Thoracic aorta (tissue), 2 donors: ENCODE measurements around the gene STPG4. TPM values are rescaled to one million over a fixed set of nuclear protein-coding genes. Genes with fewer than 3 reads are reported as not detected.
"Not testable (repeated sequence)": the region's sequence is repeated elsewhere in the genome, so short reads cannot be mapped to it uniquely, and the experiment has no call there.

ENCODE experiments used
- ATAC-seq: fragments of 150-250 bp; one replicate; pipeline ENCODE4 v1.8.0; 2017; ENCODE audit warnings: low read depth; ENCODE audit not compliant: insufficient number of reproducible peaks, low FRiP score
- DNase-seq: peaks from one replicate; pipeline ENCODE4 v3.0.0-alpha.2; 2020; ENCODE audit warnings: low spot score
- H3K27ac ChIP-seq, 2 donors: fragments of 200-600 bp; sonication (generic); 1 replicate in 1 of 2; 2 replicates in 1 of 2; pipeline ENCODE4 v1.5.1; 2016; ENCODE audit warnings: mild to moderate bottlenecking in 2 of 2, moderate library complexity in 2 of 2
- H3K27me3 ChIP-seq: fragments of 200-600 bp; sonication (generic); replicated peaks from 2 replicates; pipeline ENCODE4 v1.6.0; 2016; ENCODE audit warnings: mild to moderate bottlenecking; ENCODE audit not compliant: insufficient read depth
- H3K36me3 ChIP-seq: fragments of 200-600 bp; sonication (generic); one replicate; pipeline ENCODE4 v1.5.1; 2016
- H3K4me1 ChIP-seq, 2 donors: fragments of 200-600 bp; sonication (generic); 1 replicate in 1 of 2; 2 replicates in 1 of 2; pipeline versions ENCODE4 v1.5.1 to v1.6.0; 2016; ENCODE audit warnings: low read depth in 2 of 2, mild to moderate bottlenecking in 1 of 2; ENCODE audit not compliant: control insufficient read depth in 1 of 2
- H3K4me3 ChIP-seq: fragments of 200-600 bp; sonication (generic); 2 replicates; pipeline ENCODE4 v1.5.1; 2016; ENCODE audit warnings: mild to moderate bottlenecking
- H3K9me3 ChIP-seq: fragments of 200-600 bp; sonication (generic); 2 replicates; pipeline ENCODE4 v1.5.1; 2016
- CTCF ChIP-seq: fragments of 200-600 bp; sonication (generic); IDR thresholded peaks from one replicate; pipeline ENCODE4 v1.5.1; 2019; ENCODE audit warnings: antibody characterized with exemption
- total RNA-seq, 2 donors: library from RNA; depleted of rRNA; stranded (reverse); fragments of >200 nt; gene quantifications; one replicate each; pipeline versions ENCODE4 v1.1.0 to v1.2.3, GENCODE V29; 2016

STPG4 gene
- total RNA-seq, 2 donors from 2014 or later, result not detected

GRCh38 chr2:47173986-47174732 lies 19.1 kb upstream of the STPG4 start:
- H3K36me3 ChIP-seq, result no peaks in the 10 kb centered on the region
- H3K27ac ChIP-seq, result peak overlapping the region; percentile 96 to 100
- TF ChIP-seq CTCF, result no peak
- ATAC-seq (no peak), DNase-seq (no peak)
- no peaks in the 10 kb centered on the region for H3K9me3 ChIP-seq
- peaks cover 46 to 59% of the 10 kb centered on the region in 2 donors for H3K4me1 ChIP-seq
- H3K27me3 ChIP-seq, result no peaks in the 10 kb centered on the region
- peak overlapping the region; percentile 94 for H3K4me3 ChIP-seq

- peak overlapping the region in 1 of 2 donors; percentile 96 for H3K27ac ChIP-seq
- no peak for TF ChIP-seq CTCF
- no peaks in the 10 kb centered on the region for H3K36me3 ChIP-seq
- H3K27me3 ChIP-seq, result no peaks in the 10 kb centered on the region
- no peak for ATAC-seq
- peaks cover 48 to 69% of the 10 kb centered on the region in 2 donors for H3K4me1 ChIP-seq
- H3K9me3 ChIP-seq, result no peaks in the 10 kb centered on the region
- DNase-seq, result no peak
- H3K4me3 ChIP-seq, result peak overlapping the region; percentile 94
These were observed 18.0 kb upstream of the STPG4 start for GRCh38 chr2:47172922-47173695.

GRCh38 chr2:47172156-47172921 lies 17.2 kb upstream of the STPG4 start:
- TF ChIP-seq CTCF, result no peak
- H3K9me3 ChIP-seq, result no peaks in the 10 kb centered on the region
- no peaks in the 10 kb centered on the region for H3K36me3 ChIP-seq
- DNase-seq (no peak), ATAC-seq (no peak)
- peak overlapping the region; percentile 94 for H3K4me3 ChIP-seq
- peak overlapping the region; percentile 12 to 96 for H3K27ac ChIP-seq
- H3K27me3 ChIP-seq, result no peaks in the 10 kb centered on the region
- H3K4me1 ChIP-seq, result peaks cover 52 to 69% of the 10 kb centered on the region in 2 donors

DNA sequence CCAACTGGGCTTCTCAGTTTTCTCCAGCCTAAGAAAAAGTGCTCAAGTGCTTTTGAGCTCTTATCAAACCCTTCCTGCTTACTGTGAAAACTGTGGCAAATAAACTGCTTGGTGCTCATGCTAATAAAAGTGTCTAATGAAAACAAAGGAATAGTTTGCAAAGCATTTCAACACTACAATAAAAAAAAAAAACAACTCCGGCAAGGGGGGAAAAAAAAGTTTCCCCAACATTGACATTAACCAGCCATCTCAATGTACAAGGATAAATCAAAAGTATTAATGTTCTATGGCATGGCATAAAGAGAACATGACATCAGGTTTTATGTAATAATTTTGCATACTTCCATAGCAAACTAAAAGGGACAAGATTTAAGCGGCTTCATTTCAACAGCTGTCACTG lies 14.7 kb upstream of the STPG4 start:
- peaks cover 63 to 87% of the 10 kb centered on the region in 2 donors for H3K4me1 ChIP-seq
- H3K27ac ChIP-seq, result peak overlapping the region in 1 of 2 donors; percentile 14
- H3K4me3 ChIP-seq, result no peak overlapping the region
- H3K9me3 ChIP-seq, result no peaks in the 10 kb centered on the region
- DNase-seq, result no peak
- H3K27me3 ChIP-seq, result no peaks in the 10 kb centered on the region
- H3K36me3 ChIP-seq, result no peaks in the 10 kb centered on the region
- TF ChIP-seq CTCF, result no peak
- ATAC-seq, result no peak

- H3K9me3 ChIP-seq, H3K36me3 ChIP-seq, DNase-seq, ATAC-seq, H3K4me3 ChIP-seq, H3K27ac ChIP-seq, H3K27me3 ChIP-seq: not testable (repeated sequence)
- H3K4me1 ChIP-seq, result peaks cover 57 to 83% of the 10 kb centered on the region in 2 donors
These were observed 13.8 kb upstream of the STPG4 start for GRCh38 chr2:47168895-47169294.
